ENCODE results near the gene DNAJC11. TPM values are rescaled to one million over a fixed set of nuclear protein-coding genes. Genes with fewer than 3 reads are reported as not detected.

DNAJC11 gene
- polyA plus RNA-seq, 2 of the 4 experiments (the other 2 are of a cell fraction), result 35.7 to 48.5 TPM

GRCh38 chr1:6594977-6595740 lies 106.5 kb downstream of the DNAJC11 start:
- no peak overlapping the region for H3K4me3 ChIP-seq
- H3K4me1 ChIP-seq, result peaks cover 8% of the 10 kb centered on the region; the same call in 2 of the 3 replicates
- 94% methylated on average over 11 of the region's 11 CpGs for WGBS (ENCODE audit: missing lambda C conversion rate)
- H3K9me3 ChIP-seq, result no peaks in the 10 kb centered on the region
- no peak overlapping the region for H3K4me2 ChIP-seq
- POLR2A ChIA-PET, result no interaction called here
- no peak for DNase-seq (ENCODE audit: low read depth in 1 of 2, low spot score in 1 of 2)
- CTCF ChIA-PET, result interaction anchor here (1.2 to 1.7 kb wide), 2 partner anchors 11 to 41 kb away, joined by 3 to 4 read pairs; partner anchors contain the start of gene NOL9
- FAIRE-seq, result no peak
- H3K27ac ChIP-seq, result no peak overlapping the region
- no peak for ATAC-seq
- no peak for TF ChIP-seq JUN (IDR thresholded peaks at IDR 0.05)

GRCh38 chr1:6593810-6594209 lies 107.8 kb downstream of the DNAJC11 start:
- no peak for ATAC-seq
- FAIRE-seq, result no peak
- no peak for TF ChIP-seq SMC3 (IDR thresholded peaks at IDR 0.05)
- no peak overlapping the region for H3K4me3 ChIP-seq
- no peak for DNase-seq (ENCODE audit: low read depth in 1 of 2, low spot score in 1 of 2)
- no peaks in the 10 kb centered on the region for H3K9me3 ChIP-seq
- H3K4me2 ChIP-seq, result no peak overlapping the region
- no peak overlapping the region for H3K27ac ChIP-seq
- ChIA-PET POLR2A (no interaction called here), CTCF (interaction anchor here (1.0 to 1.2 kb wide), 2 partner anchors 39 to 47 kb away, joined by 3 read pairs; partner anchors contain the start of gene NOL9)
- H3K4me1 ChIP-seq, result no peaks in the 10 kb centered on the region
- WGBS (ENCODE audit: missing lambda C conversion rate), result 93% methylated on average over 11 of the region's 15 CpGs

GRCh38 chr1:6592865-6593593 lies 108.6 kb downstream of the DNAJC11 start:
- POLR2A ChIA-PET, result no interaction called here
- WGBS (ENCODE audit: missing lambda C conversion rate), result 93% methylated on average over 20 of the region's 38 CpGs
- Histone ChIP-seq H3K9me3 (no peaks in the 10 kb centered on the region), H3K27ac (no peak overlapping the region), H3K4me3 (no peak overlapping the region), H3K4me1 (no peaks in the 10 kb centered on the region), H3K4me2 (no peak overlapping the region)
- FAIRE-seq, result no peak
- TF ChIP-seq ELK1 (IDR thresholded peaks at IDR 0.05; ENCODE audit: low read depth, low read length), result no peak
- TF ChIP-seq MAFK (IDR thresholded peaks at IDR 0.05; ENCODE audit: partially characterized antibody), result no peak
- TF ChIP-seq RFX5 (IDR thresholded peaks at IDR 0.05), result no peak
- TF ChIP-seq EHMT2 (IDR thresholded peaks at IDR 0.05; ENCODE audit: low read depth), result no peak
- no peak for TF ChIP-seq ZFP36 (IDR thresholded peaks at IDR 0.05; ENCODE audit: borderline replicate concordance, partially characterized antibody)
- no peak for TF ChIP-seq CBX2 (IDR thresholded peaks at IDR 0.05; ENCODE audit: borderline replicate concordance, low read depth)
- TF ChIP-seq BHLHE40 (IDR thresholded peaks at IDR 0.05; ENCODE audit: low read depth, low read length), result no peak
- no peak for TF ChIP-seq TFCP2L1 (CRISPR knock-in tag; IDR thresholded peaks at IDR 0.05)
- no peak for TF ChIP-seq HDAC2 (IDR thresholded peaks at IDR 0.05)
- TF ChIP-seq POLR2A (IDR thresholded peaks at IDR 0.05; ENCODE audit: low read length), result no peak
- TF ChIP-seq E2F6 (IDR thresholded peaks at IDR 0.05; ENCODE audit: borderline replicate concordance, low read depth), result no peak
- no peak for TF ChIP-seq GATA3 (IDR thresholded peaks at IDR 0.05; ENCODE audit: borderline replicate concordance)
- no peak for TF ChIP-seq MYC (IDR thresholded peaks at IDR 0.05; ENCODE audit: borderline replicate concordance, low read length)
- no peak for TF ChIP-seq RNF2 (IDR thresholded peaks at IDR 0.05; ENCODE audit: borderline replicate concordance, low read depth)
- TF ChIP-seq ATOH8 (CRISPR knock-in tag; IDR thresholded peaks at IDR 0.05; ENCODE audit: low read depth), result no peak
- no peak for DNase-seq (ENCODE audit: low read depth in 1 of 2, low spot score in 1 of 2)
- CTCF ChIA-PET, result interaction anchor here (1.0 kb wide), 2 partner anchors 39 to 48 kb away, joined by 3 read pairs; partner anchors contain the start of gene NOL9
- ATAC-seq, result no peak

All from A549 (cell line).